Neural cell (in vitro differentiated cells): ENCODE data around the gene SORL1-AS1.

Experiments
- EP300 ChIP-seq: fragments of 450-650 bp; conservative IDR thresholded peaks from 2 replicates; pipeline ENCODE4 v1.6.1; 2014; ENCODE audit warnings: antibody characterized with exemption, mild to moderate bottlenecking, moderate library complexity; ENCODE audit not compliant: poor library complexity, severe bottlenecking
- EZH2 ChIP-seq: fragments of 200-600, 300-800 bp; shearing (Covaris generic), sonication (generic); IDR thresholded peaks from 2 replicates; pipeline ENCODE4 v1.6.1; 2014; ENCODE audit warnings: antibody characterized with exemption, low read length, borderline replicate concordance, mild to moderate bottlenecking; ENCODE audit not compliant: insufficient read depth, poor library complexity, severe bottlenecking
- MXI1 ChIP-seq: fragments of 450-650 bp; conservative IDR thresholded peaks from 2 replicates; pipeline ENCODE4 v1.6.1; 2014; ENCODE audit warnings: antibody characterized with exemption, mild to moderate bottlenecking; ENCODE audit not compliant: poor library complexity, severe bottlenecking
- POLR2AphosphoS5 ChIP-seq: IDR thresholded peaks from 2 replicates; pipeline ENCODE4 v1.6.1; 2012
- RAD21 ChIP-seq: fragments of 450-650 bp; conservative IDR thresholded peaks from 2 replicates; pipeline ENCODE4 v1.6.1; 2014; ENCODE audit warnings: antibody characterized with exemption, mild to moderate bottlenecking, moderate library complexity
- TAF1 ChIP-seq: IDR thresholded peaks from 2 replicates; pipeline ENCODE4 v1.6.1; 2012; ENCODE audit warnings: low read depth
- TF ChIP-seq, protein P1 (sequence below): fragments of 450-650 bp; IDR thresholded peaks from 2 replicates; pipeline ENCODE4 v1.5.1; 2014; ENCODE audit warnings: antibody characterized with exemption, mild to moderate bottlenecking, moderate library complexity; ENCODE audit not compliant: poor library complexity, severe bottlenecking
- TF ChIP-seq, protein P2 (sequence below): IDR thresholded peaks from 2 replicates; pipeline ENCODE4 v1.6.1; 2012; ENCODE audit warnings: borderline replicate concordance

DNA sequence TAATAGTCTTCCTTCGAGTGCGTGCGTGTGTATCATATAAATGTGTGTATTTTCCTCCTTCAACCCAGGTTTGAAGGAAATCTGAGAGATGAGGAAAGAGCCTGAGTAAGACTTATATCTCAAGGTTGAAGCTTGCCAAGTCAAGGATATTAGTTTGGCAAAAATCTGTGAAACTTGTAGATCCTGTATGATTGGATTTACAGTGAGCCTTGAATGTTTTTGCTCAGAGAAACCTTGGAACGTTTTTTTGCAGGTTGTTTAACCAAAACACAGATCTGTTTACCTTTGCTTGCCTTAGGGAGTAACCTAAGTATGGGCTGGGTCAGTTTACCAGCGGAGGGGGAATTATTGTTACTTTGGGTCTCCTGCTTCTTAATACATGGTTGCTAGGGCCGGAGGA is 35.9 kb upstream of the SORL1-AS1 start:
- TF ChIP-seq, protein P1, sequence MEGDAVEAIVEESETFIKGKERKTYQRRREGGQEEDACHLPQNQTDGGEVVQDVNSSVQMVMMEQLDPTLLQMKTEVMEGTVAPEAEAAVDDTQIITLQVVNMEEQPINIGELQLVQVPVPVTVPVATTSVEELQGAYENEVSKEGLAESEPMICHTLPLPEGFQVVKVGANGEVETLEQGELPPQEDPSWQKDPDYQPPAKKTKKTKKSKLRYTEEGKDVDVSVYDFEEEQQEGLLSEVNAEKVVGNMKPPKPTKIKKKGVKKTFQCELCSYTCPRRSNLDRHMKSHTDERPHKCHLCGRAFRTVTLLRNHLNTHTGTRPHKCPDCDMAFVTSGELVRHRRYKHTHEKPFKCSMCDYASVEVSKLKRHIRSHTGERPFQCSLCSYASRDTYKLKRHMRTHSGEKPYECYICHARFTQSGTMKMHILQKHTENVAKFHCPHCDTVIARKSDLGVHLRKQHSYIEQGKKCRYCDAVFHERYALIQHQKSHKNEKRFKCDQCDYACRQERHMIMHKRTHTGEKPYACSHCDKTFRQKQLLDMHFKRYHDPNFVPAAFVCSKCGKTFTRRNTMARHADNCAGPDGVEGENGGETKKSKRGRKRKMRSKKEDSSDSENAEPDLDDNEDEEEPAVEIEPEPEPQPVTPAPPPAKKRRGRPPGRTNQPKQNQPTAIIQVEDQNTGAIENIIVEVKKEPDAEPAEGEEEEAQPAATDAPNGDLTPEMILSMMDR = no peak
- TF ChIP-seq MXI1 (no peak), POLR2AphosphoS5 (no peak), EP300 (no peak), TAF1 (no peak), RAD21 (no peak), EZH2 (no peak)
- TF ChIP-seq, protein P2, sequence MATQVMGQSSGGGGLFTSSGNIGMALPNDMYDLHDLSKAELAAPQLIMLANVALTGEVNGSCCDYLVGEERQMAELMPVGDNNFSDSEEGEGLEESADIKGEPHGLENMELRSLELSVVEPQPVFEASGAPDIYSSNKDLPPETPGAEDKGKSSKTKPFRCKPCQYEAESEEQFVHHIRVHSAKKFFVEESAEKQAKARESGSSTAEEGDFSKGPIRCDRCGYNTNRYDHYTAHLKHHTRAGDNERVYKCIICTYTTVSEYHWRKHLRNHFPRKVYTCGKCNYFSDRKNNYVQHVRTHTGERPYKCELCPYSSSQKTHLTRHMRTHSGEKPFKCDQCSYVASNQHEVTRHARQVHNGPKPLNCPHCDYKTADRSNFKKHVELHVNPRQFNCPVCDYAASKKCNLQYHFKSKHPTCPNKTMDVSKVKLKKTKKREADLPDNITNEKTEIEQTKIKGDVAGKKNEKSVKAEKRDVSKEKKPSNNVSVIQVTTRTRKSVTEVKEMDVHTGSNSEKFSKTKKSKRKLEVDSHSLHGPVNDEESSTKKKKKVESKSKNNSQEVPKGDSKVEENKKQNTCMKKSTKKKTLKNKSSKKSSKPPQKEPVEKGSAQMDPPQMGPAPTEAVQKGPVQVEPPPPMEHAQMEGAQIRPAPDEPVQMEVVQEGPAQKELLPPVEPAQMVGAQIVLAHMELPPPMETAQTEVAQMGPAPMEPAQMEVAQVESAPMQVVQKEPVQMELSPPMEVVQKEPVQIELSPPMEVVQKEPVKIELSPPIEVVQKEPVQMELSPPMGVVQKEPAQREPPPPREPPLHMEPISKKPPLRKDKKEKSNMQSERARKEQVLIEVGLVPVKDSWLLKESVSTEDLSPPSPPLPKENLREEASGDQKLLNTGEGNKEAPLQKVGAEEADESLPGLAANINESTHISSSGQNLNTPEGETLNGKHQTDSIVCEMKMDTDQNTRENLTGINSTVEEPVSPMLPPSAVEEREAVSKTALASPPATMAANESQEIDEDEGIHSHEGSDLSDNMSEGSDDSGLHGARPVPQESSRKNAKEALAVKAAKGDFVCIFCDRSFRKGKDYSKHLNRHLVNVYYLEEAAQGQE = no peak
